HepG2 (cell line): Measurements from ENCODE around the gene FANCL. TPM values are rescaled to one million over a fixed set of nuclear protein-coding genes. Genes with fewer than 3 reads are reported as not detected.

ENCODE experiments used
- ATRX ChIP-seq: sonication (generic); formaldehyde crosslinking; IDR thresholded peaks from 2 replicates; pipeline ENCODE4 v1.4.0; 2020; ENCODE audit warnings: missing genetic modification reagents, borderline replicate concordance
- CHCHD3 ChIP-seq: sonication (generic); formaldehyde crosslinking; IDR thresholded peaks from 2 replicates; pipeline ENCODE4 v1.8.0; 2022; ENCODE audit warnings: mild to moderate bottlenecking, missing genetic modification reagents, moderate library complexity
- DR1 ChIP-seq: sonication (generic); formaldehyde crosslinking; IDR thresholded peaks from 2 replicates; pipeline ENCODE4 v1.8.0; 2021; ENCODE audit warnings: mild to moderate bottlenecking, missing genetic modification reagents, inconsistent platforms
- FOXP1 ChIP-seq, 2 experiments: fragments of 450-650 bp in 1 of 2; IDR thresholded peaks; 2 replicates each; pipeline ENCODE4 v1.6.1; 2017 to 2018; ENCODE audit warnings: antibody characterized with exemption in 1 of 2
- HDAC1 ChIP-seq: sonication (generic); formaldehyde crosslinking; IDR thresholded peaks from 2 replicates; pipeline ENCODE4 v1.5.1; 2020; ENCODE audit warnings: mild to moderate bottlenecking, missing genetic modification reagents
- HNF4G ChIP-seq, 2 experiments: sonication (generic) in 1 of 2; formaldehyde crosslinking in 1 of 2; IDR thresholded peaks; 2 replicates each; pipeline versions ENCODE4 v1.4.0 to v1.6.1; 2011 to 2020; ENCODE audit warnings: borderline replicate concordance in 2 of 2, low read depth in 2 of 2, mild to moderate bottlenecking in 2 of 2, low read length in 1 of 2, missing genetic modification reagents in 1 of 2, moderate library complexity in 1 of 2
- HNRNPL ChIP-seq: fragments of 200-400 bp; formaldehyde crosslinking; IDR thresholded peaks from 2 replicates; pipeline ENCODE4 v1.6.1; 2017; ENCODE audit warnings: mild to moderate bottlenecking, low read depth, low read length
- JUNB ChIP-seq: sonication (generic); formaldehyde crosslinking; IDR thresholded peaks from 2 replicates; pipeline ENCODE4 v1.8.0; 2022; ENCODE audit warnings: missing genetic modification reagents, mild to moderate bottlenecking, borderline replicate concordance
- MAFF ChIP-seq: IDR thresholded peaks from 2 replicates; pipeline ENCODE4 v1.6.1; 2011; ENCODE audit warnings: low read depth, low read length, improper control_type of control experiment
- NBN ChIP-seq: fragments of 450-650 bp; conservative IDR thresholded peaks from 2 replicates; pipeline ENCODE4 v1.6.1; 2017
- NFRKB ChIP-seq: fragments of 450-650 bp; IDR thresholded peaks from 2 replicates; pipeline ENCODE4 v1.6.1; 2017
- TBP ChIP-seq: sonication (generic); formaldehyde crosslinking; IDR thresholded peaks from 2 replicates; pipeline ENCODE4 v1.5.0; 2020; ENCODE audit warnings: missing genetic modification reagents
- TCF7L2 ChIP-seq: IDR thresholded peaks from 2 replicates; pipeline ENCODE4 v1.6.1; 2011; ENCODE audit warnings: mild to moderate bottlenecking, low read depth, low read length, moderate library complexity
- ZBTB20 ChIP-seq: sonication (generic); formaldehyde crosslinking; IDR thresholded peaks from 2 replicates; pipeline ENCODE4 v1.8.1; 2023; ENCODE audit warnings: missing genetic modification reagents, low read depth, mild to moderate bottlenecking, borderline replicate concordance
- ZFP90 ChIP-seq: sonication (generic); formaldehyde crosslinking; IDR thresholded peaks from 2 replicates; pipeline ENCODE4 v1.8.0; 2022; ENCODE audit warnings: missing genetic modification reagents, mild to moderate bottlenecking, inconsistent platforms, borderline replicate concordance
- ZNF577 ChIP-seq: sonication (generic); formaldehyde crosslinking; IDR thresholded peaks from 2 replicates; pipeline ENCODE4 v1.4.0; 2020; ENCODE audit warnings: mild to moderate bottlenecking, low read depth, missing genetic modification reagents, borderline replicate concordance
- ZNF615 ChIP-seq: sonication (generic); formaldehyde crosslinking; IDR thresholded peaks from 2 replicates; pipeline ENCODE4 v1.5.0; 2020; ENCODE audit warnings: mild to moderate bottlenecking, missing genetic modification reagents, borderline replicate concordance
- ZNF709 ChIP-seq: sonication (generic); formaldehyde crosslinking; IDR thresholded peaks from 2 replicates; pipeline ENCODE4 v1.5.0; 2020; ENCODE audit warnings: mild to moderate bottlenecking, missing genetic modification reagents
- polyA plus RNA-seq, 8 experiments: library from polyadenylated mRNA; depleted of rRNA in 3 of 8; stranded (reverse) in 7 of 8; unstranded in 1 of 8; fragments of >200 nt; fragmentation: Illumina TruSeq in 4 of 8; extraction: Trizol in 4 of 8; gene quantifications; 2 replicates each; pipeline versions ENCODE4 v1.2.1 to v1.2.3, GENCODE V29; 2011 to 2016; ENCODE audit warnings: low read depth in 4 of 8, missing spikeins in 1 of 8, mixed read lengths in 1 of 8; ENCODE audit not compliant: insufficient read depth in 1 of 8
- total RNA-seq, 5 experiments: library from RNA; depleted of rRNA; stranded (reverse); fragments of >200 nt; fragmentation: Illumina TruSeq; extraction: Trizol; gene quantifications; 2 replicates each; pipeline ENCODE4 v1.2.3, GENCODE V29; 2016; ENCODE audit warnings: low read depth in 1 of 5
- TF ChIP-seq, protein P1 (sequence below): sonication (generic); formaldehyde crosslinking; IDR thresholded peaks from 2 replicates; pipeline ENCODE4 v1.4.0; 2020; ENCODE audit warnings: mild to moderate bottlenecking, missing genetic modification reagents
- TF ChIP-seq, protein P2 (sequence below): sonication (generic); formaldehyde crosslinking; IDR thresholded peaks from 2 replicates; pipeline ENCODE4 v1.8.0; 2022; ENCODE audit warnings: mild to moderate bottlenecking, missing genetic modification reagents, moderate library complexity

Gene FANCL
- total and polyA plus RNA-seq, 2 of the 13 experiments (the other 11 are each of a cell fraction or from before 2014, with no cell fraction given): 40.7 to 66.8 TPM

DNA sequence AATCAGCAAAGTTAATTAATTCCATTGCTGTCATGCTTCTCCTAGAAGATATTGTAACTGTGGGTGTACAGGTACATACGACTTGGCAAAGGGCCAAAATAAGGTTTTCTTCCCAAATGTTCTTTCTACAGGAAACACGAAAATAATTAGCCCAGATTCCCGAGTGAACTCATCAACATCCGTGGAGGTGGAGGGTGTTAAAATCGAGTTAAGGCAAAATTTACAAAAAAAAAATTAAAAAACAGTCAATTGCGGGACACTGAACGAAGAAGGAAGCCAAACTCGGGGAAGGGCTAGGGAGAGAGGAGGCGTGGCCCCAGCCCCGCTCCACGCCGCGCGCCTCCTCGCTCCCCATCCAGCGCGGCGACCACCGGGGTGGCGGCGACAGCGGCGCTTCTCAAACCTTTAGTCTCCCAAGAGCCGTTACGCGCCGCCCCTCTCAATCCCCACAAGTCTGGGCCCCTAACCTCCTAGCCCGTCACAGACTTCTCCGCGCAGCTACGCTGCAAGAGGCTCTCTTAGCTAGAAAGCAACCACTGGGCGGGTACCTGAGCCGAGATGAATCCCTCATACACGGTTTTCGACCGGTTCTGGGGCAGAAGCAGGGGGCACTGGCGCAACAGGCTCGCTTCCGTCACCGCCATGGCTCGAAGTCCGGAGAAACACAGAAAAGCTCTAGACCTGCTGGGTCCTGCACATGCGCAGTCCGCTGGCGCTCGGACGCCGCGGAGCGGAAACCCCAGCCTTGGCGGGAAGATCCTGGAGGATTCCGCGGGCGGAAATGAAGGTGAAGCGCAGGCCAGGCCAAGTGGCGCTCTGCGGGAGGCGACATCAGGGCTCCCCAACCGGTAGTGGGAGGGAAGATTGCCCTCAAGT is at the start of gene FANCL (continued):
- TF ChIP-seq, protein P1, sequence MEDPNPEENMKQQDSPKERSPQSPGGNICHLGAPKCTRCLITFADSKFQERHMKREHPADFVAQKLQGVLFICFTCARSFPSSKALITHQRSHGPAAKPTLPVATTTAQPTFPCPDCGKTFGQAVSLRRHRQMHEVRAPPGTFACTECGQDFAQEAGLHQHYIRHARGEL (CRISPR knock-in tag): peak; percentile 92; the same call in 1 of the 2 replicates
- TF ChIP-seq HNF4G (IDR thresholded peaks at IDR 0.05; ENCODE audit: borderline replicate concordance, low read depth, low read length) (peak; percentile 63), HNF4G (CRISPR knock-in tag; IDR thresholded peaks at IDR 0.05; ENCODE audit: borderline replicate concordance, low read depth) (peak; percentile 65), MAFF (no peak), ZNF709 (CRISPR knock-in tag) (peak; percentile 97), TCF7L2 (no peak), ZNF577 (CRISPR knock-in tag) (peak; percentile 61; the same call in 1 of the 2 replicates), FOXP1 (IDR thresholded peaks at IDR 0.05) (no peak), FOXP1 (CRISPR knock-in tag; IDR thresholded peaks at IDR 0.05) (no peak; the same call in 1 of the 2 replicates), DR1 (CRISPR knock-in tag) (peak; percentile 89), JUNB (0 out of 2 replicates have a peak, but pooled peaks have one; percentile 64), HNRNPL (peak; percentile 73; the same call in 1 of the 2 replicates), HDAC1 (CRISPR knock-in tag) (peak; percentile 95), TBP (CRISPR knock-in tag) (no peak), ATRX (CRISPR knock-in tag) (no peak), NFRKB (no peak), CHCHD3 (CRISPR knock-in tag) (peak; percentile 78; the same call in 1 of the 2 replicates), ZFP90 (CRISPR knock-in tag) (peak; percentile 97), NBN (no peak), ZBTB20 (CRISPR knock-in tag) (peak; percentile 96), ZNF615 (no peak)
- TF ChIP-seq, protein P2, sequence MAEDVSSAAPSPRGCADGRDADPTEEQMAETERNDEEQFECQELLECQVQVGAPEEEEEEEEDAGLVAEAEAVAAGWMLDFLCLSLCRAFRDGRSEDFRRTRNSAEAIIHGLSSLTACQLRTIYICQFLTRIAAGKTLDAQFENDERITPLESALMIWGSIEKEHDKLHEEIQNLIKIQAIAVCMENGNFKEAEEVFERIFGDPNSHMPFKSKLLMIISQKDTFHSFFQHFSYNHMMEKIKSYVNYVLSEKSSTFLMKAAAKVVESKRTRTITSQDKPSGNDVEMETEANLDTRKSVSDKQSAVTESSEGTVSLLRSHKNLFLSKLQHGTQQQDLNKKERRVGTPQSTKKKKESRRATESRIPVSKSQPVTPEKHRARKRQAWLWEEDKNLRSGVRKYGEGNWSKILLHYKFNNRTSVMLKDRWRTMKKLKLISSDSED (CRISPR knock-in tag): peak; percentile 76; the same call in 1 of the 2 replicates
